ENCODE results near the gene EIF3A.

Gene EIF3A

GRCh38 chr10:119005362-119006043 lies 75.1 kb downstream of the EIF3A start:
- no peak for DNase-seq

GRCh38 chr10:119003572-119004289 lies 76.9 kb downstream of the EIF3A start:
- no peak for DNase-seq

GRCh38 chr10:119001717-119002500 lies 78.7 kb downstream of the EIF3A start:
- no peak for DNase-seq

- no peak for DNase-seq
Measured at GRCh38 chr10:118998183-118998582, 82.4 kb downstream of the EIF3A start.

- DNase-seq, result no peak
Measured at GRCh38 chr10:118997379-118997778, 83.2 kb downstream of the EIF3A start.

GRCh38 chr10:118995739-118996138 lies 84.9 kb downstream of the EIF3A start:
- DNase-seq, result no peak

GRCh38 chr10:118994321-118994720 lies 86.3 kb downstream of the EIF3A start:
- no peak for DNase-seq

GRCh38 chr10:118993214-118993613 lies 87.4 kb downstream of the EIF3A start:
- no peak for DNase-seq

GRCh38 chr10:118992496-118992895 lies 88.1 kb downstream of the EIF3A start:
- no peak for DNase-seq

GRCh38 chr10:118990326-118990725 lies 90.3 kb downstream of the EIF3A start:
- DNase-seq, result no peak

- no peak for DNase-seq
Measured at GRCh38 chr10:118986815-118987790, 93.5 kb downstream of the EIF3A start.

GRCh38 chr10:118985576-118985975 lies 95.0 kb downstream of the EIF3A start:
- no peak for DNase-seq
